Measurements from ENCODE around the gene SPECC1L.

DNA sequence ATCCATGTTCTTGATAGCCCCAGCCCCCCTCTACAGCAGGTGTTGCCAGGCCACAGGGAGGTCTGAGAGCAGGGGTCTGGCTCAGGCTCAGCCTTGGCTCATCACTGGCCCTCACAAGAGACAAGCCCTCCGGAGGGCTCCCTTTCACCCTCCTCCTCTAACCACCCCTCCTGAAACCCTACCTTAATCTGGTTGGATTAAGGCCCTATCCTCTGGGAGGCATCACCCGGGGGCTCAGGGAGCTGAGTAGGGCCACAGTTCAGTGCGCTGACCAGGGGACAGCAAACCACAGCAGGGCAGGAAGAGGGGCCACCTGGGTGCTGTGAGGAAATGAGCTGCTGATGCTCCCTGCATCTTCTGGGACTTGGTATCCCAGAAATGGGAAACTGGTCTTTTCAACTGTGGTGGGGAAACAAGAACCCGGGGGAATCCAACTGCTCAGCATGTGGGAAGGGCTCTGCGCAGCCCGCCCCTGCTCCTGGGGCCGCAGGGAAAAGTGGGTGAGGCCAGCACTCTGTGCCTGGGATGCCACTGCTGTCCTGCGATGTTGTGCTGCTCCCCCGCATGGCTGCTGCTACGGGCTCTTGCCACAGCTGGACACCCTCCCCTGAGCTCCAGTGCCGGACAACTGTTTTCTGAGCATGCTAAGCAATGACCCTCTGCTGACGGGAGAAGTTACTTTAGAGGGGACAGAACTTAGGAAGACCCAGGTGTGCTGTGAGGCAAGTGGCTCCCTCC lies 174.3 kb downstream of the SPECC1L start:
- TF ChIP-seq, protein P1, sequence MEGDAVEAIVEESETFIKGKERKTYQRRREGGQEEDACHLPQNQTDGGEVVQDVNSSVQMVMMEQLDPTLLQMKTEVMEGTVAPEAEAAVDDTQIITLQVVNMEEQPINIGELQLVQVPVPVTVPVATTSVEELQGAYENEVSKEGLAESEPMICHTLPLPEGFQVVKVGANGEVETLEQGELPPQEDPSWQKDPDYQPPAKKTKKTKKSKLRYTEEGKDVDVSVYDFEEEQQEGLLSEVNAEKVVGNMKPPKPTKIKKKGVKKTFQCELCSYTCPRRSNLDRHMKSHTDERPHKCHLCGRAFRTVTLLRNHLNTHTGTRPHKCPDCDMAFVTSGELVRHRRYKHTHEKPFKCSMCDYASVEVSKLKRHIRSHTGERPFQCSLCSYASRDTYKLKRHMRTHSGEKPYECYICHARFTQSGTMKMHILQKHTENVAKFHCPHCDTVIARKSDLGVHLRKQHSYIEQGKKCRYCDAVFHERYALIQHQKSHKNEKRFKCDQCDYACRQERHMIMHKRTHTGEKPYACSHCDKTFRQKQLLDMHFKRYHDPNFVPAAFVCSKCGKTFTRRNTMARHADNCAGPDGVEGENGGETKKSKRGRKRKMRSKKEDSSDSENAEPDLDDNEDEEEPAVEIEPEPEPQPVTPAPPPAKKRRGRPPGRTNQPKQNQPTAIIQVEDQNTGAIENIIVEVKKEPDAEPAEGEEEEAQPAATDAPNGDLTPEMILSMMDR (IDR thresholded peaks at IDR 0.05; ENCODE audit: insufficient read depth, low read length) = no peak
- TF ChIP-seq SPI1 (IDR thresholded peaks at IDR 0.05; ENCODE audit: borderline replicate concordance, low read depth) = no peak
- TF ChIP-seq POLR2AphosphoS5 (IDR thresholded peaks at IDR 0.05; ENCODE audit: low read depth) = no peak
